ENCODE results near the gene ADCYAP1R1. TPM values are rescaled to one million over a fixed set of nuclear protein-coding genes. Genes with fewer than 3 reads are reported as not detected.
A peak's percentile ranks its signal among the peaks of the same experiment; 100 is the strongest.

Gene ADCYAP1R1
- total RNA-seq, 4 donors from 2014 or later, result under 0.01 to 2.7 (median 1.0) TPM

DNA sequence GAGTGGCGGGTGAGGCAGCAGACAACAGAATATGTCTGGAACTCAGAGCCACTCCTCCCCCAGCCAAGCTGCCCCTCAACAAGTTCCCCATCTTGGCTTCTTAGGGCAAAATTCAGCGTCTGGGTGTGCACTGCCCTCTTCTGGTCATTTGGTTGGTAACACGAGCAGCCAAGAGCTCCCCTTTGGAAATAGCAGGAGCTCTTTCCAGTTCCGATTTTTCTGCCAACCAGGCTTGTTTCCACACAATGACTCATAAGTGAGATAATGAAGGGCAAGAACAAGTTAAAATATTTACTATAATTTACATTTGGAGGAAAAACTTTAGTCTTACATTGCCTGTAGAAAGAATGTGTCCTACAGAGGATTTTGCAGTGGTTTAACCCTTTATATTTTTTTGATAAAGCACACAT lies 70.5 kb downstream of the ADCYAP1R1 start:
- peak; percentile 41 to 77 for DNase-seq (ENCODE audit: low spot score in 2 of 2)
- TF ChIP-seq CTCF (IDR thresholded peaks at IDR 0.05) (peak; percentile 59 to 82 (median 72)), EP300 (IDR thresholded peaks at IDR 0.05) (no peak), POLR2A (IDR thresholded peaks at IDR 0.05) (no peak)
- Histone ChIP-seq H3K4me1 (no peaks in the 10 kb centered on the region), H3K27me3 (no peaks in the 10 kb centered on the region), H3K9me3 (no peaks in the 10 kb centered on the region), H3K4me3 (no peak overlapping the region), H3K27ac (no peak overlapping the region), H3K36me3 (no peaks in the 10 kb centered on the region)
- WGBS, 2 donors, result 0 to 13% methylated on average over 4 of the region's 4 CpGs

DNA sequence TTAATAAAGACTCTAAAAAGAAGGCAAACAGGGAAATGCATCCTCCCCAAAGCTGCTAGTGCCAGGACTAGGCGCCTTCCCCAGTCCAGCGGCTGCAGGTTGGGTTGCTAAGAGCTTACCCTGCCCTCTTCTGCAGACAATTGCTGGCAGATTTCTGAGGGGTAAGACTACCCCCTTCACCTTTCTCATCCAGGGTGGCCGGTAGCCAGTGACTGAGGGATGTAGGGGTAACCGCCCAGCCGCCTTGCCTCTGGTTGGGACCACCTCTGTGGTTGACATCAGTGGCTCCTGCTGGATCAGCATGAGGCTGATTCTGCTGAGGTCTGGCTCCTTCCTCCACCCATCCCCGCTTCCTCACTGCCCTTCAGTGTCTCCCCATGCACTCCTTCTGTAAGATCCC lies 71.2 kb downstream of the ADCYAP1R1 start:
- no peaks in the 10 kb centered on the region for H3K36me3 ChIP-seq
- peak in 1 of 2 donors; percentile 4 for DNase-seq (ENCODE audit: low spot score in 2 of 2)
- no peaks in the 10 kb centered on the region for H3K4me1 ChIP-seq
- TF ChIP-seq POLR2A (IDR thresholded peaks at IDR 0.05) (no peak), CTCF (IDR thresholded peaks at IDR 0.05) (no peak), EP300 (IDR thresholded peaks at IDR 0.05) (no peak)
- H3K27ac ChIP-seq, result no peak overlapping the region
- H3K9me3 ChIP-seq, result no peaks in the 10 kb centered on the region
- no peak overlapping the region for H3K4me3 ChIP-seq
- no peaks in the 10 kb centered on the region for H3K27me3 ChIP-seq
- WGBS, 2 donors, result 89% methylated on average over 6 of the region's 6 CpGs

GRCh38 chr7:31123726-31124125 lies 71.6 kb downstream of the ADCYAP1R1 start:
- WGBS, 2 donors, result 48 to 62% methylated on average over 2 of the region's 2 CpGs
- Histone ChIP-seq H3K36me3 (no peaks in the 10 kb centered on the region), H3K4me3 (no peak overlapping the region), H3K27ac (no peak overlapping the region), H3K27me3 (no peaks in the 10 kb centered on the region), H3K4me1 (no peaks in the 10 kb centered on the region), H3K9me3 (no peaks in the 10 kb centered on the region)
- DNase-seq (ENCODE audit: low spot score in 2 of 2), result peak in 1 of 2 donors; percentile 4
- no peak for TF ChIP-seq POLR2A (IDR thresholded peaks at IDR 0.05)
- TF ChIP-seq EP300 (IDR thresholded peaks at IDR 0.05), result no peak

GRCh38 chr7:31125171-31125570 lies 73.1 kb downstream of the ADCYAP1R1 start:
- Histone ChIP-seq H3K27ac (no peak overlapping the region), H3K36me3 (no peaks in the 10 kb centered on the region), H3K27me3 (no peaks in the 10 kb centered on the region), H3K9me3 (no peaks in the 10 kb centered on the region), H3K4me1 (no peaks in the 10 kb centered on the region), H3K4me3 (no peak overlapping the region)
- TF ChIP-seq CTCF (IDR thresholded peaks at IDR 0.05) (no peak), EP300 (IDR thresholded peaks at IDR 0.05) (no peak), POLR2A (IDR thresholded peaks at IDR 0.05) (no peak)
- DNase-seq (ENCODE audit: low spot score in 2 of 2), result no peak
- WGBS, 2 donors, result 94 to 98% methylated on average over 4 of the region's 4 CpGs

GRCh38 chr7:31126976-31127375 lies 74.9 kb downstream of the ADCYAP1R1 start:
- H3K4me1 ChIP-seq, result no peaks in the 10 kb centered on the region
- H3K27me3 ChIP-seq, result no peaks in the 10 kb centered on the region
- no peak overlapping the region for H3K27ac ChIP-seq
- H3K9me3 ChIP-seq, result no peaks in the 10 kb centered on the region
- WGBS, 2 donors, result 56 to 57% methylated on average over 1 of the region's 1 CpG
- TF ChIP-seq POLR2A (IDR thresholded peaks at IDR 0.05), result no peak
- TF ChIP-seq EP300 (IDR thresholded peaks at IDR 0.05), result no peak
- no peak for TF ChIP-seq CTCF (IDR thresholded peaks at IDR 0.05)
- H3K4me3 ChIP-seq, result no peak overlapping the region
- no peaks in the 10 kb centered on the region for H3K36me3 ChIP-seq
- DNase-seq (ENCODE audit: low spot score in 2 of 2), result peak in 1 of 2 donors; percentile 3

- no peak overlapping the region for H3K27ac ChIP-seq
- TF ChIP-seq EP300 (IDR thresholded peaks at IDR 0.05) (no peak), POLR2A (IDR thresholded peaks at IDR 0.05) (no peak), CTCF (IDR thresholded peaks at IDR 0.05) (no peak)
- no peaks in the 10 kb centered on the region for H3K36me3 ChIP-seq
- DNase-seq (ENCODE audit: low spot score in 2 of 2), result no peak
- WGBS, 2 donors, result 82 to 90% methylated on average over 3 of the region's 3 CpGs
- no peaks in the 10 kb centered on the region for H3K27me3 ChIP-seq
- no peaks in the 10 kb centered on the region for H3K9me3 ChIP-seq
- no peak overlapping the region for H3K4me3 ChIP-seq
- H3K4me1 ChIP-seq, result no peaks in the 10 kb centered on the region
Observed at GRCh38 chr7:31129067-31129466, 77.0 kb downstream of the ADCYAP1R1 start.

Measured in tibial nerve (tissue), 4 donors.